ENCODE results near the gene MFSD11. TPM values are rescaled to one million over a fixed set of nuclear protein-coding genes. Genes with fewer than 3 reads are reported as not detected.
"Not testable (repeated sequence)": the region's sequence is repeated elsewhere in the genome, so short reads cannot be mapped to it uniquely, and the experiment has no call there.

The MFSD11 gene
- total RNA-seq, 1 donor from 2014 or later: 29.0 TPM

DNA sequence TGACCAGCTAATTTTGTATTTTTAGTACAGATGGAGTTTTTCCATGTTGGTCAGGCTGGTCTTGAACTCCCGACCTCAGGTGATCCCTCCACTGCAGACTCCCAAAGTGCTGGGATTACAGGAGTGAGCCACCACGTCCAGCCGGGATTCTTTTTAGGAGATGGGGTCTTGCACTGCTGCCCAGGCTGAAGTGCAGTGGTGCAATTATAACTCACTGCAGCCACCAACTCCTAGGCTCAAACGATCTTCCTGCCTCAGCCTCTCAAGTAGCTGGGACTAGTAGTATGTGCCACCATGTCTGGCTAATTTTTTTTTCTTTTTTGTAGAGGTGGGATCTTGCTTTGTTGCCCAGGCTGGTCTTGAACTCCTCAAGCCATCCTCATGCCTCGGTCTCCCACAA, 73.9 kb downstream of the MFSD11 start:
- Mint-ChIP-seq H3K9me3 (no peaks in the 10 kb centered on the region), H3K36me3 (no peaks in the 10 kb centered on the region), H3K27me3 (peaks cover 6% of the 10 kb centered on the region), H3K27ac (no peak overlapping the region), H3K4me3 (no peak overlapping the region), H3K4me1 (ENCODE audit: unreplicated experiment) (peaks cover 6% of the 10 kb centered on the region)
- DNase-seq (ENCODE audit: extremely low spot score, unreplicated experiment): no peak
- TF ChIP-seq, protein P1, sequence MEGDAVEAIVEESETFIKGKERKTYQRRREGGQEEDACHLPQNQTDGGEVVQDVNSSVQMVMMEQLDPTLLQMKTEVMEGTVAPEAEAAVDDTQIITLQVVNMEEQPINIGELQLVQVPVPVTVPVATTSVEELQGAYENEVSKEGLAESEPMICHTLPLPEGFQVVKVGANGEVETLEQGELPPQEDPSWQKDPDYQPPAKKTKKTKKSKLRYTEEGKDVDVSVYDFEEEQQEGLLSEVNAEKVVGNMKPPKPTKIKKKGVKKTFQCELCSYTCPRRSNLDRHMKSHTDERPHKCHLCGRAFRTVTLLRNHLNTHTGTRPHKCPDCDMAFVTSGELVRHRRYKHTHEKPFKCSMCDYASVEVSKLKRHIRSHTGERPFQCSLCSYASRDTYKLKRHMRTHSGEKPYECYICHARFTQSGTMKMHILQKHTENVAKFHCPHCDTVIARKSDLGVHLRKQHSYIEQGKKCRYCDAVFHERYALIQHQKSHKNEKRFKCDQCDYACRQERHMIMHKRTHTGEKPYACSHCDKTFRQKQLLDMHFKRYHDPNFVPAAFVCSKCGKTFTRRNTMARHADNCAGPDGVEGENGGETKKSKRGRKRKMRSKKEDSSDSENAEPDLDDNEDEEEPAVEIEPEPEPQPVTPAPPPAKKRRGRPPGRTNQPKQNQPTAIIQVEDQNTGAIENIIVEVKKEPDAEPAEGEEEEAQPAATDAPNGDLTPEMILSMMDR (conservative IDR thresholded peaks at IDR 0.05): no peak

DNA sequence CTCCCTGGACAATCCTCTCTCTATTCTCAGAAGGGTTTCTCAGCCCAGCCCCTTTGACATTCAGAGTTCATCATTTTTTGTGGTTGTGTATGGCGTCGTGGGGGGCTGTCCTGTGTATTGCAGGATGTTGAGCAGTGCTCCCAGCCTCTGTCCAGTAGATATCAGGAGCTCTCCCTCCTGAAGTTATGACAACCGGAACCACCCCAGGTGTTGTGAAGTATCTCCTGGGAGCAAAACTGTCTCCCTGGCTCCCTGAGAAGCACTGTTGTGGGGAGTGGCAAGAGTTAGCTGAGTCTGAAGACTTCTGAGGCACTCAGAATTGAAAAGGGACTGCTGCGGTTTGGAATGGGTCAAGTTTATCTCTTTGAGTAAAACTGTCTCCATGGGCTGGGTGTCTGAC, 74.3 kb downstream of the MFSD11 start:
- Mint-ChIP-seq H3K9me3 (no peaks in the 10 kb centered on the region), H3K27me3 (peaks cover 7% of the 10 kb centered on the region), H3K4me3 (no peak overlapping the region), H3K36me3 (no peaks in the 10 kb centered on the region), H3K27ac (no peak overlapping the region), H3K4me1 (ENCODE audit: unreplicated experiment) (peaks cover 6% of the 10 kb centered on the region)
- no peak for DNase-seq (ENCODE audit: extremely low spot score, unreplicated experiment)
- TF ChIP-seq, protein P1 (conservative IDR thresholded peaks at IDR 0.05): no peak

DNA sequence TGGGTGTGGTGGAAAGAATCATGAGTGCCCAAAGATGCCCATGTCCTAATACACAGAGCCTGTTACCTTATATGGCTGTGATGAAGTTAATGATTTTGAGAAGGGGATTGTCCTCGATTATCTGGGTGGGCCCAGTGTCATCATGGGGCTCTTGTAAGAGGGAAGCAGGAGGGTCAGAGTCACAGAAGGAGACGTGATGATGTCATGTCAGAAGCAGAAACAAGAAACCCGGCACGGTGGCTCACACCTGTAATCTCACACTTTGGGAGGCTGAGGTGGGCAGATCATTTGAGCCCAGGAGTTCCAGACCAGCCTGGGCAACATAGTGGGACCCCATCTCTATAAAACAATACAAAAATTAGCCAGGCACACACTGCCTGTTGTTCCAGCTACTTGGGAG, 75.0 kb downstream of the MFSD11 start:
- TF ChIP-seq, protein P1 (conservative IDR thresholded peaks at IDR 0.05): no peak

DNA sequence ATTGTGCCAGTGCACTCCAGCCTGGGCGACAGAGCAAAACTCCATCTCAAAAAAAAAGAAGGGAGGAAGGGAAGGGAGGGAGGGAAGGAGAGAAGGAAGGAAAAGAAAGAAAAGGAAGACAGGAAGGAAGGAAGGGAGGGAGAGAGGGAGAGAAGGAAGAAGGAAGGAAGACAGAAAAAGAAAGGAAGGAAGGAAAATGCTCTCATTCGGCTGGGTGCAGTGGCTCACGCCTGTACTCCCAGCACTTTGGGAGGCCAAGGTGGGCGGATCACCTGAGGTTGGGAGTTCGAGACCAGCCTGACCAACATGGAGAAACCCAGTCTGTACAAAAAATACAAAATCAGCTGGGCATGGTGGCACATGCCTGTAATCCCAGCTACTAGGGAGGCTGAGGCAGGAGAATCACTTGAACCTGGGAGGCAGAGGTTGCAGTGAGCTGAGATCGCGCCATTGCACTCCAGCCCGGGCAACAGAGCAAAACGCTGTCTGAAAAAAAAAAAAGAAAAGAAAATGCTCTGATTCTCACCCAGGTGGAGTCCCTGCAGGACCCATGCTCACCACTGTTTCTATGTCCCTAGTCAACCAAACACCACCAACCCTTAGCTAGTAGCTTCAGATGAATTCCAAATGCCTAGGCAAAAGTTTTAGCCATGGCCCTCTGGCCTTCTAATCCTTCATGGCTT, 78.1 kb downstream of the MFSD11 start:
- H3K27ac Mint-ChIP-seq; H3K9me3 Mint-ChIP-seq; H3K36me3 Mint-ChIP-seq; H3K4me1 Mint-ChIP-seq (ENCODE audit: unreplicated experiment); H3K4me3 Mint-ChIP-seq; DNase-seq (ENCODE audit: extremely low spot score, unreplicated experiment); H3K27me3 Mint-ChIP-seq: not testable (repeated sequence)

More for the DNA sequence above, 75.0 kb downstream of the MFSD11 start:
- H3K27me3 Mint-ChIP-seq: peaks cover 7% of the 10 kb centered on the region
- DNase-seq (ENCODE audit: extremely low spot score, unreplicated experiment): no peak
- H3K27ac Mint-ChIP-seq: no peak overlapping the region
- H3K4me1 Mint-ChIP-seq (ENCODE audit: unreplicated experiment): peaks cover 6% of the 10 kb centered on the region
- no peaks in the 10 kb centered on the region for H3K9me3 Mint-ChIP-seq
- no peak overlapping the region for H3K4me3 Mint-ChIP-seq
- H3K36me3 Mint-ChIP-seq: no peaks in the 10 kb centered on the region

DNA sequence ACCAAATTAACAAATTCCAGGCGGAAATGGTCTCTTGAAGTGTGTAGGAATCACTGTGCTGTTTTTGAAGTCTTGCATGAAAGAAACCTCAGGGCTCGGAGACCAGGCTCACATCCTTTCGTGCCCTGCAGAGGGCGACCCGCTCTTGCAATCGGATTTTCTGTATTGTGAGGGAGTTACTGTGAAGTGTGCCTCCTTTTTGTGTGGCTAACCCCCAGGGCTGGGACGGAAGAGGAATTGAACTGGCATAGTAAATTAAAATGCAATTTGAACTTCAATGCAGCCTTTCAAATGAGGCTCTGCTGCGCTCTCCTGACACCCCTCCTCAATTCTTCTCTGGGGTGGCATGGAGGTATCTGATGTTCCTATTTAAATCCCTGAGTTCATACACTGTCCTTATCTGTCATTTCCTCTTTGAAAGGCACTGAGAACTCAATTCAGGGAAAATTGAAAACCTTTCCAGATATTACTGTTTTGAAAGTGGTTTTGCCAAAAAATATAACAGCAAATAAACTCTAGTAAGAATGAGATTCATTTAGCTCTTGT, 78.7 kb downstream of the MFSD11 start:
- DNase-seq (ENCODE audit: extremely low spot score, unreplicated experiment): no peak
- no peaks in the 10 kb centered on the region for H3K9me3 Mint-ChIP-seq
- no peaks in the 10 kb centered on the region for H3K36me3 Mint-ChIP-seq
- TF ChIP-seq, protein P1 (conservative IDR thresholded peaks at IDR 0.05): peak; percentile 78
- H3K27me3 Mint-ChIP-seq: peaks cover 7% of the 10 kb centered on the region
- no peaks in the 10 kb centered on the region for H3K4me1 Mint-ChIP-seq (ENCODE audit: unreplicated experiment)
- no peak overlapping the region for H3K4me3 Mint-ChIP-seq
- H3K27ac Mint-ChIP-seq: no peak overlapping the region

DNA sequence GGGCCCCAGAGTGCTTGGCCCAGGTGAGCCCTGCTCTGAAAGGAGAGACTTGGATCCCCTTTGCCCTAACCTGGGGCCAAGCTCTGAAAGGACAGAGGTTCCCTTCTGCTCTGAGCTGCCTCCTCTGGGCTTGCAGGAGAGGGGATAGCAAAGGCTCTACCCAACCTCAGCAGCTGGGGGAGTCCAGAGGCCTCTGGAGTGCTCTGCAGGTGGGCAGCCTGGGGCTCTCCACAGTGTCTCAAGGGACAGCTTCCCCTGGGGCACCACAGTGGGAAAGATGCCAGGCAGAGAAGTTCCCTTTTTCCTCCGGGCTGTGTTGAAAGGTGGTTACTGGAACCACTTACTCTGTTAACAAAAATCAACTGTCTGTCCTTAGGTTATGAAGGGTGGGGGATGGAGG, 82.1 kb downstream of the MFSD11 start:
- Mint-ChIP-seq H3K36me3 (no peaks in the 10 kb centered on the region), H3K4me1 (ENCODE audit: unreplicated experiment) (no peaks in the 10 kb centered on the region), H3K9me3 (no peaks in the 10 kb centered on the region), H3K27me3 (peaks cover 13% of the 10 kb centered on the region), H3K4me3 (no peak overlapping the region), H3K27ac (no peak overlapping the region)
- no peak for DNase-seq (ENCODE audit: extremely low spot score, unreplicated experiment)
- TF ChIP-seq, protein P1 (conservative IDR thresholded peaks at IDR 0.05): no peak

Data from type B pancreatic cell (in vitro differentiated cells).